Neuron (in vitro differentiated cells): ENCODE measurements around the gene MED12.
"Not testable (repeated sequence)": the region's sequence is repeated elsewhere in the genome, so short reads cannot be mapped to it uniquely, and the experiment has no call there.

Experiments
- H2AFZ ChIP-seq: one replicate; pipeline ENCODE4 v1.6.1; 2013; ENCODE audit warnings: low read depth, mild to moderate bottlenecking, inconsistent platforms, low read length, moderate library complexity
- H3K27me3 ChIP-seq: one replicate; pipeline ENCODE4 v1.6.1; 2013; ENCODE audit warnings: low read length; ENCODE audit not compliant: insufficient read depth
- H3K36me3 ChIP-seq: one replicate; pipeline ENCODE4 v1.6.1; 2013; ENCODE audit warnings: low read length; ENCODE audit not compliant: insufficient read depth
- H3K4me1 ChIP-seq: one replicate; pipeline ENCODE4 v1.6.1; 2013; ENCODE audit warnings: low read length; ENCODE audit not compliant: insufficient read depth
- H3K4me3 ChIP-seq: 2 replicates; pipeline ENCODE4 v1.5.1; 2013; ENCODE audit warnings: mild to moderate bottlenecking, low read length, moderate library complexity
- H3K9me3 ChIP-seq: one replicate; pipeline ENCODE4 v1.6.1; 2013; ENCODE audit warnings: low read length

The MED12 gene

GRCh38 chrX:71177327-71177726, 58.9 kb downstream of the MED12 start:
- H3K4me1 ChIP-seq = peaks cover 3% of the 10 kb centered on the region
- H3K27me3 ChIP-seq = no peaks in the 10 kb centered on the region
- H3K9me3 ChIP-seq = no peaks in the 10 kb centered on the region
- no peak overlapping the region for H3K4me3 ChIP-seq
- no peak overlapping the region for H2AFZ ChIP-seq
- H3K36me3 ChIP-seq = no peaks in the 10 kb centered on the region

GRCh38 chrX:71178908-71179307, 60.5 kb downstream of the MED12 start:
- Histone ChIP-seq H2AFZ (no peak overlapping the region), H3K9me3 (no peaks in the 10 kb centered on the region), H3K4me1 (peaks cover 12% of the 10 kb centered on the region), H3K36me3 (no peaks in the 10 kb centered on the region), H3K4me3 (no peak overlapping the region), H3K27me3 (no peaks in the 10 kb centered on the region)

- H3K27me3 ChIP-seq, H3K4me3 ChIP-seq, H2AFZ ChIP-seq, H3K9me3 ChIP-seq, H3K36me3 ChIP-seq: not testable (repeated sequence)
- peaks cover 16% of the 10 kb centered on the region for H3K4me1 ChIP-seq
Measured at GRCh38 chrX:71180579-71181265, 62.3 kb downstream of the MED12 start.

- peaks cover 16% of the 10 kb centered on the region for H3K4me1 ChIP-seq
- no peak overlapping the region for H2AFZ ChIP-seq
- H3K36me3 ChIP-seq = no peaks in the 10 kb centered on the region
- no peaks in the 10 kb centered on the region for H3K27me3 ChIP-seq
- H3K9me3 ChIP-seq = no peaks in the 10 kb centered on the region
- H3K4me3 ChIP-seq = peak overlapping the region; percentile 60
Measured at GRCh38 chrX:71181558-71181909, 63.1 kb downstream of the MED12 start.

GRCh38 chrX:71181910-71182799, 63.8 kb downstream of the MED12 start:
- Histone ChIP-seq H3K36me3 (no peaks in the 10 kb centered on the region), H2AFZ (no peak overlapping the region), H3K9me3 (no peaks in the 10 kb centered on the region), H3K4me3 (peak overlapping the region; percentile 60), H3K27me3 (no peaks in the 10 kb centered on the region), H3K4me1 (peaks cover 16% of the 10 kb centered on the region)

- Histone ChIP-seq H3K4me3 (peak overlapping the region; percentile 52), H3K36me3 (no peaks in the 10 kb centered on the region), H3K9me3 (no peaks in the 10 kb centered on the region), H3K27me3 (no peaks in the 10 kb centered on the region), H3K4me1 (peaks cover 16% of the 10 kb centered on the region), H2AFZ (no peak overlapping the region)
Measured at GRCh38 chrX:71182871-71183270, 64.5 kb downstream of the MED12 start.

GRCh38 chrX:71183341-71183740, 64.9 kb downstream of the MED12 start:
- H2AFZ ChIP-seq = no peak overlapping the region
- H3K27me3 ChIP-seq = no peaks in the 10 kb centered on the region
- no peaks in the 10 kb centered on the region for H3K9me3 ChIP-seq
- no peaks in the 10 kb centered on the region for H3K36me3 ChIP-seq
- H3K4me1 ChIP-seq = peaks cover 16% of the 10 kb centered on the region
- peak overlapping the region; percentile 52 for H3K4me3 ChIP-seq

- H3K9me3 ChIP-seq = no peaks in the 10 kb centered on the region
- peak overlapping the region; percentile 16 for H3K4me3 ChIP-seq
- H3K4me1 ChIP-seq = peaks cover 16% of the 10 kb centered on the region
- H3K36me3 ChIP-seq = no peaks in the 10 kb centered on the region
- no peaks in the 10 kb centered on the region for H3K27me3 ChIP-seq
- H2AFZ ChIP-seq = no peak overlapping the region
Measured at GRCh38 chrX:71184092-71184491, 65.7 kb downstream of the MED12 start.

GRCh38 chrX:71184803-71185495, 66.6 kb downstream of the MED12 start:
- Histone ChIP-seq H3K9me3 (no peaks in the 10 kb centered on the region), H3K27me3 (no peaks in the 10 kb centered on the region), H3K4me3 (no peak overlapping the region), H3K4me1 (peaks cover 16% of the 10 kb centered on the region), H3K36me3 (no peaks in the 10 kb centered on the region), H2AFZ (no peak overlapping the region)

GRCh38 chrX:71191248-71191647, 72.9 kb downstream of the MED12 start:
- no peaks in the 10 kb centered on the region for H3K4me1 ChIP-seq
- H3K9me3 ChIP-seq = no peaks in the 10 kb centered on the region
- no peak overlapping the region for H3K4me3 ChIP-seq
- no peaks in the 10 kb centered on the region for H3K27me3 ChIP-seq
- no peaks in the 10 kb centered on the region for H3K36me3 ChIP-seq
- peak overlapping the region; percentile 51 for H2AFZ ChIP-seq
